Endothelial cell of umbilical vein (primary cell): ENCODE measurements around the gene DUSP18. TPM values are rescaled to one million over a fixed set of nuclear protein-coding genes. Genes with fewer than 3 reads are reported as not detected.

ENCODE experiments used
- BruUV-seq: library from RNA; stranded (reverse); fragments of 400-500 nt; replicated peaks from 2 replicates; lab custom pipeline; 2021; lab: Mats Ljungman, UMichigan
- CTCF ChIA-PET: fragments of 300-600, 350-600 bp; sonication (Branson Sonifier 250); formaldehyde crosslinking; loops from one replicate; lab custom pipeline; 2021; ENCODE audit warnings: antibody characterized with exemption, inconsistent platforms; lab: Charles Lee
- POLR2A ChIA-PET: fragments of 300-600, 350-600 bp; sonication (Branson Sonifier 250); formaldehyde crosslinking; loops from one replicate; lab custom pipeline; 2021; ENCODE audit warnings: antibody characterized with exemption, inconsistent platforms; lab: Charles Lee
- DNase-seq: peaks from one replicate; pipeline ENCODE4 v3.0.0-alpha.2; 2011; ENCODE audit warnings: low read depth, low spot score
- FAIRE-seq: peaks from 2 replicates; lab custom pipeline; 2011; peaks lifted over from hg19 to GRCh38; lab: Jason Lieb, UNC
- H2AFZ ChIP-seq: 2 replicates; pipeline ENCODE4 v1.6.0; 2012; ENCODE audit warnings: low read depth, low read length, control low read depth, inconsistent platforms
- H3K27ac ChIP-seq: 2 replicates; pipeline ENCODE4 v1.5.1; 2011; ENCODE audit warnings: low read depth, mild to moderate bottlenecking, control low read depth, low read length, moderate library complexity; ENCODE audit not compliant: insufficient read depth
- H3K27me3 ChIP-seq, 2 experiments: 2 replicates each; pipeline versions ENCODE4 v1.6.0 to v1.6.1; 2011; ENCODE audit warnings: low read length in 2 of 2, mixed read lengths in 1 of 2; ENCODE audit not compliant: control insufficient read depth in 2 of 2, insufficient read depth in 2 of 2
- H3K36me3 ChIP-seq, 2 experiments: 2 replicates in 1 of 2; 3 replicates in 1 of 2; pipeline ENCODE4 v1.5.1; 2011; ENCODE audit warnings: low read length in 2 of 2, mild to moderate bottlenecking in 1 of 2, moderate library complexity in 1 of 2; ENCODE audit not compliant: control insufficient read depth in 2 of 2, insufficient read depth in 2 of 2; ENCODE audit errors: extremely low read depth in 1 of 2
- H3K4me1 ChIP-seq: 3 replicates; pipeline ENCODE4 v1.5.1; 2011; ENCODE audit warnings: mild to moderate bottlenecking, low read length; ENCODE audit not compliant: control insufficient read depth, insufficient read depth; ENCODE audit errors: extremely low read depth
- H3K4me2 ChIP-seq: 2 replicates; pipeline ENCODE4 v1.6.1; 2011; ENCODE audit warnings: low read length, control low read depth, mixed read lengths; ENCODE audit not compliant: insufficient read depth
- H3K4me3 ChIP-seq, 3 experiments: fragments of 200-600 bp in 1 of 3; sonication (generic), shearing (Covaris generic) in 1 of 3; replicated peaks in 1 of 3; 2 replicates each; pipeline ENCODE4 v1.5.1; 2011 to 2016; ENCODE audit warnings: control low read depth in 3 of 3, low read length in 3 of 3, mild to moderate bottlenecking in 2 of 3, inconsistent platforms in 1 of 3, low read depth in 1 of 3, moderate library complexity in 1 of 3; ENCODE audit not compliant: insufficient read depth in 1 of 3
- H3K79me2 ChIP-seq: 2 replicates; pipeline ENCODE4 v1.6.0; 2012; ENCODE audit warnings: low read length, inconsistent platforms; ENCODE audit not compliant: control insufficient read depth, insufficient read depth
- H3K9ac ChIP-seq: replicated peaks from 2 replicates; pipeline ENCODE3; 2011; ENCODE audit warnings: low read length, control low read depth; ENCODE audit not compliant: insufficient read depth; ENCODE audit errors: extremely low read depth
- H3K9me1 ChIP-seq: replicated peaks from 3 replicates; pipeline ENCODE4 v1.6.0; 2011; ENCODE audit warnings: mild to moderate bottlenecking, low read length; ENCODE audit not compliant: control insufficient read depth, insufficient read depth; ENCODE audit errors: extremely low read depth
- H3K9me3 ChIP-seq: replicated peaks from 2 replicates; pipeline ENCODE4 v1.5.1; 2012; ENCODE audit warnings: low read length, inconsistent platforms; ENCODE audit not compliant: control insufficient read depth, insufficient read depth
- H4K20me1 ChIP-seq: replicated peaks from 2 replicates; pipeline ENCODE3; 2011; ENCODE audit warnings: mild to moderate bottlenecking, low read length; ENCODE audit not compliant: control insufficient read depth, insufficient read depth; ENCODE audit errors: extremely low read depth
- CTCF ChIP-seq, 2 donors: IDR thresholded peaks; 1 replicate in 1 of 2; 2 replicates in 1 of 2; pipeline ENCODE4 v1.5.1; 2011; ENCODE audit warnings: low read length in 2 of 2, mild to moderate bottlenecking in 2 of 2, moderate library complexity in 2 of 2, control low read depth in 1 of 2, inconsistent platforms in 1 of 2, low read depth in 1 of 2; ENCODE audit not compliant: insufficient read depth in 1 of 2; ENCODE audit errors: extremely low read depth in 1 of 2
- EZH2 ChIP-seq: IDR thresholded peaks from 2 replicates; pipeline ENCODE4 v1.6.1; 2012; ENCODE audit warnings: borderline replicate concordance, low read depth, mild to moderate bottlenecking, moderate library complexity, low read length, inconsistent platforms; ENCODE audit not compliant: severe bottlenecking
- FOS ChIP-seq: IDR thresholded peaks from 2 replicates; pipeline ENCODE4 v1.6.1; 2011; ENCODE audit warnings: mild to moderate bottlenecking, low read length, moderate library complexity, borderline replicate concordance; ENCODE audit not compliant: insufficient read depth
- MAX ChIP-seq: IDR thresholded peaks from 2 replicates; pipeline ENCODE4 v1.6.1; 2011; ENCODE audit not compliant: insufficient read depth, insufficient read length
- MYC ChIP-seq: IDR thresholded peaks from one replicate; pipeline ENCODE4 v1.6.1; 2011; ENCODE audit warnings: mild to moderate bottlenecking, low read depth, low read length
- POLR2A ChIP-seq: IDR thresholded peaks from 2 replicates; pipeline ENCODE4 v1.6.1; 2012; ENCODE audit warnings: low read depth, mild to moderate bottlenecking, control low read depth, low read length
- POLR2AphosphoS5 ChIP-seq: IDR thresholded peaks from 2 replicates; pipeline ENCODE4 v1.6.1; 2012; ENCODE audit warnings: low read depth, mild to moderate bottlenecking, control low read depth, low read length, moderate library complexity; ENCODE audit not compliant: insufficient read depth
- dilution Hi-C: fragments of 300-500 bp; cut with MboI; formaldehyde crosslinking; loops from one replicate; pipeline ENCODE4 v1.15.0; 2019; ENCODE audit warnings: low sequenced_read_pairs; ENCODE audit not compliant: extremely low pct_ligation_motif_present
- intact Hi-C: fragments of 100-400 bp; cut with micrococcal nuclease; formaldehyde crosslinking; loops from one replicate; pipeline ENCODE4 v1.10.0; 2022
- polyA plus RNA-seq, 4 experiments: library from polyadenylated mRNA; depleted of rRNA in 3 of 4; stranded (reverse) in 3 of 4; unstranded in 1 of 4; fragments of >200 nt; gene quantifications; 2 replicates each; pipeline versions ENCODE4 v1.2.1 to v1.2.3, GENCODE V29; 2011 to 2012; ENCODE audit warnings: missing spikeins in 1 of 4
- total RNA-seq: library from RNA; stranded (reverse); gene quantifications from 2 replicates; pipeline ENCODE4 v1.2.3, GENCODE V29; 2021

The DUSP18 gene
- total and polyA plus RNA-seq, 2 donors (not counting 3 experiments of a cell fraction or from before 2014, with no cell fraction given), result 18.3 to 30.1 TPM

GRCh38 chr22:30643055-30643875 is 24.4 kb downstream of the DUSP18 start:
- no peak overlapping the region for H3K27ac ChIP-seq
- H4K20me1 ChIP-seq, result no peaks in the 10 kb centered on the region
- ChIA-PET POLR2A (no interaction called here), CTCF (interaction anchor here (1.3 to 1.6 kb wide), 3 partner anchors 9 to 112 kb away, joined by 6 to 10 read pairs (median 7); no protein-coding TSS in a partner anchor)
- peaks cover 45% of the 10 kb centered on the region for H3K79me2 ChIP-seq
- BruUV-seq, result no TSS peak
- H3K9me1 ChIP-seq, result no peaks in the 10 kb centered on the region
- H3K9ac ChIP-seq, result no peak overlapping the region
- TF ChIP-seq EZH2, result no peak
- no peak for TF ChIP-seq POLR2A
- no peak for TF ChIP-seq MYC
- no peak for TF ChIP-seq FOS
- no peak for TF ChIP-seq MAX
- H3K36me3 ChIP-seq, result peaks cover 0 to 3% of the 10 kb centered on the region in 2 experiments
- no peaks in the 10 kb centered on the region for H3K9me3 ChIP-seq
- H3K4me1 ChIP-seq, result no peaks in the 10 kb centered on the region
- DNase-seq (no peak), FAIRE-seq (no peak)
- intact Hi-C loops (no loop called here), dilution Hi-C loops (no loop called here)
- no peak overlapping the region for H3K4me3 ChIP-seq
- no peaks in the 10 kb centered on the region for H3K27me3 ChIP-seq
- H3K4me2 ChIP-seq, result no peak overlapping the region
- H2AFZ ChIP-seq, result no peak overlapping the region

GRCh38 chr22:30640839-30641430 is 26.7 kb downstream of the DUSP18 start:
- H4K20me1 ChIP-seq, result no peaks in the 10 kb centered on the region
- H3K4me1 ChIP-seq, result peaks cover 17% of the 10 kb centered on the region
- no peaks in the 10 kb centered on the region for H3K27me3 ChIP-seq
- BruUV-seq, result no TSS peak
- H3K4me3 ChIP-seq, result no peak overlapping the region
- H3K79me2 ChIP-seq, result peaks cover 65% of the 10 kb centered on the region
- H2AFZ ChIP-seq, result no peak overlapping the region
- TF ChIP-seq FOS, result no peak
- TF ChIP-seq CTCF (IDR thresholded peaks at IDR 0.05; ENCODE audit: extremely low read depth in 1 of 2, insufficient read depth in 1 of 2, low read depth in 1 of 2, low read length in 2 of 2), result no peak
- no peak for TF ChIP-seq POLR2AphosphoS5
- no peak for TF ChIP-seq MYC
- no peak for TF ChIP-seq MAX
- no peaks in the 10 kb centered on the region for H3K9me3 ChIP-seq
- CTCF ChIA-PET, result interaction anchor here (1.0 kb wide), 1 partner anchor 114 kb away, joined by 6 read pairs; no protein-coding TSS in a partner anchor
- intact Hi-C loops (no loop called here), dilution Hi-C loops (no loop called here)
- no peak for FAIRE-seq
- H3K9ac ChIP-seq, result no peak overlapping the region
- no peak for DNase-seq
- POLR2A ChIA-PET, result no interaction called here
- no peak overlapping the region for H3K4me2 ChIP-seq
- no peaks in the 10 kb centered on the region for H3K9me1 ChIP-seq
- no peak overlapping the region for H3K27ac ChIP-seq
- no peaks in the 10 kb centered on the region for H3K36me3 ChIP-seq
